HCT116 (cell line): Measurements from ENCODE around the gene SPATA12. TPM values are rescaled to one million over a fixed set of nuclear protein-coding genes. Genes with fewer than 3 reads are reported as not detected.

Experiments
- ATAC-seq: fragments of 200-7000 bp; cut with Tn5 transposase; 2 replicates; pipeline ENCODE4 v1.9.1; 2020; ENCODE audit warnings: mild to moderate bottlenecking, moderate library complexity
- BruUV-seq: library from RNA; stranded (reverse); fragments of 400-500 nt; replicated peaks from 2 replicates; lab custom pipeline; 2021; lab: Mats Ljungman, UMichigan
- CTCF ChIA-PET: fragments of 300-600 bp; sonication (Branson Sonifier 250); formaldehyde crosslinking; loops from one replicate; lab custom pipeline; 2021; ENCODE audit warnings: antibody characterized with exemption; lab: Charles Lee
- POLR2A ChIA-PET: fragments of 300-600, 350-600 bp; sonication (Branson Sonifier 250); formaldehyde crosslinking; loops from one replicate; lab custom pipeline; 2021; ENCODE audit warnings: antibody characterized with exemption; lab: Charles Lee
- RAD21 ChIA-PET, 2 experiments: fragments of 300-600 bp; sonication (Branson Sonifier 250); formaldehyde crosslinking; loops; one replicate each; lab custom pipeline; 2023; ENCODE audit warnings: low total read pairs in 2 of 2; ENCODE audit not compliant: uncharacterized antibody in 2 of 2, unreplicated experiment in 2 of 2, low non-redundant PET in 1 of 2; lab: Charles Lee
- DNase-seq: peaks from one replicate; pipeline ENCODE4 v3.0.0-alpha.2; 2010; ENCODE audit warnings: low read depth, low spot score
- H2AFZ ChIP-seq: fragments of 200-600 bp; shearing (Covaris generic), sonication (generic); 2 replicates; pipeline ENCODE4 v1.6.1; 2017; ENCODE audit warnings: low read depth, mixed run types, mixed read lengths, antibody characterized with exemption, low read length; ENCODE audit not compliant: poor library complexity, severe bottlenecking
- H3K27ac ChIP-seq: 2 replicates; pipeline ENCODE4 v1.5.1; 2012; ENCODE audit warnings: low read depth, low read length
- H3K27me3 ChIP-seq: fragments of 200-600 bp; sonication (generic); 2 replicates; pipeline ENCODE4 v1.6.1; 2016; ENCODE audit warnings: mixed run types, low read length, mixed read lengths; ENCODE audit not compliant: insufficient read depth
- H3K36me3 ChIP-seq, 2 experiments: fragments of 200-500 bp in 1 of 2; fragments of 200-600 bp in 1 of 2; sonication (Bioruptor generic) in 1 of 2; sonication (generic) in 1 of 2; 2 replicates each; pipeline versions ENCODE4 v1.5.1 to v1.6.1; 2014 to 2016; ENCODE audit warnings: low read length in 2 of 2, inconsistent platforms in 1 of 2, mixed read lengths in 1 of 2, mixed run types in 1 of 2; ENCODE audit not compliant: insufficient read depth in 2 of 2, control insufficient read depth in 1 of 2
- H3K4me1 ChIP-seq, 2 experiments: fragments of 200-600 bp in 1 of 2; sonication (generic) in 1 of 2; 2 replicates each; pipeline versions ENCODE4 v1.5.1 to v1.6.1; 2012 to 2017; ENCODE audit warnings: low read length in 2 of 2, inconsistent platforms in 1 of 2, mild to moderate bottlenecking in 1 of 2, mixed read lengths in 1 of 2, mixed run types in 1 of 2, moderate library complexity in 1 of 2; ENCODE audit not compliant: insufficient read depth in 2 of 2, control insufficient read depth in 1 of 2
- H3K4me2 ChIP-seq: fragments of 200-600 bp; sonication (generic); 2 replicates; pipeline ENCODE4 v1.6.1; 2017; ENCODE audit warnings: mixed run types, low read length, mixed read lengths
- H3K4me3 ChIP-seq, 2 experiments: fragments of 200-600 bp in 1 of 2; sonication (generic) in 1 of 2; replicated peaks in 1 of 2; 2 replicates each; pipeline ENCODE4 v1.5.1; 2011 to 2016; ENCODE audit warnings: low read length in 2 of 2, control low read depth in 1 of 2, low read depth in 1 of 2, mild to moderate bottlenecking in 1 of 2, mixed read lengths in 1 of 2, mixed run types in 1 of 2
- H3K79me2 ChIP-seq: fragments of 200-600 bp; sonication (generic); 2 replicates; pipeline ENCODE4 v1.6.1; 2017; ENCODE audit warnings: mild to moderate bottlenecking, mixed run types, low read length, moderate library complexity, mixed read lengths; ENCODE audit not compliant: insufficient read depth
- H3K9ac ChIP-seq: fragments of 200-600 bp; sonication (generic); 2 replicates; pipeline ENCODE4 v1.6.1; 2016; ENCODE audit warnings: low read length, mixed read lengths
- H3K9me2 ChIP-seq: fragments of 200-600 bp; sonication (generic), shearing (Covaris generic); 2 replicates; pipeline ENCODE4 v1.6.1; 2017; ENCODE audit warnings: mixed run types, mild to moderate bottlenecking, moderate library complexity; ENCODE audit not compliant: insufficient read depth
- H3K9me3 ChIP-seq, 2 experiments: fragments of 200-500 bp in 1 of 2; fragments of 200-600 bp in 1 of 2; sonication (Bioruptor generic) in 1 of 2; sonication (generic) in 1 of 2; 2 replicates each; pipeline ENCODE4 v1.6.1; 2014 to 2017; ENCODE audit warnings: low read length in 2 of 2, mixed read lengths in 2 of 2, inconsistent platforms in 1 of 2, low read depth in 1 of 2, mild to moderate bottlenecking in 1 of 2, mixed run types in 1 of 2, moderate library complexity in 1 of 2; ENCODE audit not compliant: control insufficient read depth in 1 of 2, insufficient read depth in 1 of 2
- H4K20me1 ChIP-seq: fragments of 200-600 bp; sonication (generic), shearing (Covaris generic); 2 replicates; pipeline ENCODE4 v1.6.1; 2017; ENCODE audit warnings: mixed run types, mild to moderate bottlenecking, moderate library complexity; ENCODE audit not compliant: insufficient read depth
- intact Hi-C: fragments of 100-400 bp; cut with micrococcal nuclease; formaldehyde crosslinking; loops from 2 replicates; pipeline ENCODE4 v1.10.0; 2022
- total RNA-seq: library from RNA; stranded (reverse); gene quantifications from one replicate; pipeline ENCODE4 v1.2.1, GENCODE V29; 2021; ENCODE audit not compliant: unreplicated experiment
- TF ChIP-seq, protein P1 (sequence below): IDR thresholded peaks from 2 replicates; pipeline ENCODE4 v1.6.1; 2012; ENCODE audit warnings: low read depth

The SPATA12 gene
- total RNA-seq, 1 experiment from 2014 or later: 0.22 TPM

DNA sequence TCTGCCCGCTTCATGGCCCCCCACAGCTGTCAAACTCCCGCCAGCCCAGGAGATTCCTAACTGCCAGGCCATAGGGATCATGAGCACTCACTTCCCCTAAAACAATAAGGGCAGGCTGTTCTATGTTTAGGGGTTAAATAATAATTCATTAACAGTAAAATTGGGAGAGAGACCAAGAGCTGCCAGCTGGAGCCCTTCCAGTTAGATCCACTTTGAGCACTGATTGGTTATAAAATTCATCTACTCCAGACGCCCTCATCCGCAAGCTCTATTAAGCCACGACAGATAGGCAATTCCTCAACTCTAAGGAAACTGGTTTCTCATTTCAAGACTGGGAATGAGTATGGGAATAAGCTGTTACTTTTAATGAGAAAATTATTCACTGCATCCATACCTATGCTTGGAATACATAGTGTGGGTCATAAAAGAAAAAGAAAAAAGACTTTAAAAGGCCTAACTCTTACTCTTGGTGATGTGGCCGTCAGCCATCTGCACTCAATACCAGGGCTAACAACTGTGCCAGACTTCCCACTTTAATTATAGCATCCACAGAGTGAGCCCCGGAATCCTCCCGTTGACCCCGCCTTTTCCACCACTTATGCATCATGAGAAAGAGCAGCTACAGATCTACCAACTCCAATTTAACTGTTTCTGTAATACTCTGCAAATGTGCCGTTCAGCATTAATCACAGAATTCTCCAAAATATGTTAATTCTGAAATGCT lies 60.1 kb downstream of the SPATA12 start:
- Histone ChIP-seq H2AFZ (no peak overlapping the region), H3K4me2 (no peak overlapping the region), H3K36me3 (no peaks in the 10 kb centered on the region), H3K27ac (no peak overlapping the region), H3K4me3 (no peak overlapping the region), H3K4me1 (no peaks in the 10 kb centered on the region)
- ChIA-PET CTCF (interaction anchor here (0.9 kb wide), 1 partner anchor 12 kb away, joined by 3 read pairs; no protein-coding TSS in a partner anchor), RAD21 (no interaction called here)
- intact Hi-C loops: no loop called here
- TF ChIP-seq, protein P1, sequence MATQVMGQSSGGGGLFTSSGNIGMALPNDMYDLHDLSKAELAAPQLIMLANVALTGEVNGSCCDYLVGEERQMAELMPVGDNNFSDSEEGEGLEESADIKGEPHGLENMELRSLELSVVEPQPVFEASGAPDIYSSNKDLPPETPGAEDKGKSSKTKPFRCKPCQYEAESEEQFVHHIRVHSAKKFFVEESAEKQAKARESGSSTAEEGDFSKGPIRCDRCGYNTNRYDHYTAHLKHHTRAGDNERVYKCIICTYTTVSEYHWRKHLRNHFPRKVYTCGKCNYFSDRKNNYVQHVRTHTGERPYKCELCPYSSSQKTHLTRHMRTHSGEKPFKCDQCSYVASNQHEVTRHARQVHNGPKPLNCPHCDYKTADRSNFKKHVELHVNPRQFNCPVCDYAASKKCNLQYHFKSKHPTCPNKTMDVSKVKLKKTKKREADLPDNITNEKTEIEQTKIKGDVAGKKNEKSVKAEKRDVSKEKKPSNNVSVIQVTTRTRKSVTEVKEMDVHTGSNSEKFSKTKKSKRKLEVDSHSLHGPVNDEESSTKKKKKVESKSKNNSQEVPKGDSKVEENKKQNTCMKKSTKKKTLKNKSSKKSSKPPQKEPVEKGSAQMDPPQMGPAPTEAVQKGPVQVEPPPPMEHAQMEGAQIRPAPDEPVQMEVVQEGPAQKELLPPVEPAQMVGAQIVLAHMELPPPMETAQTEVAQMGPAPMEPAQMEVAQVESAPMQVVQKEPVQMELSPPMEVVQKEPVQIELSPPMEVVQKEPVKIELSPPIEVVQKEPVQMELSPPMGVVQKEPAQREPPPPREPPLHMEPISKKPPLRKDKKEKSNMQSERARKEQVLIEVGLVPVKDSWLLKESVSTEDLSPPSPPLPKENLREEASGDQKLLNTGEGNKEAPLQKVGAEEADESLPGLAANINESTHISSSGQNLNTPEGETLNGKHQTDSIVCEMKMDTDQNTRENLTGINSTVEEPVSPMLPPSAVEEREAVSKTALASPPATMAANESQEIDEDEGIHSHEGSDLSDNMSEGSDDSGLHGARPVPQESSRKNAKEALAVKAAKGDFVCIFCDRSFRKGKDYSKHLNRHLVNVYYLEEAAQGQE: no peak
- TF ChIP-seq, all 23 proteins: peak for 0
- no peaks in the 10 kb centered on the region for H3K27me3 ChIP-seq
- no TSS peak for BruUV-seq
- no peaks in the 10 kb centered on the region for H3K9me2 ChIP-seq
- POLR2A ChIA-PET: no interaction called here
- DNase-seq: no peak
- no peak overlapping the region for H3K9ac ChIP-seq
- no peaks in the 10 kb centered on the region for H3K79me2 ChIP-seq
- ATAC-seq: no peak
- H3K9me3 ChIP-seq: no peaks in the 10 kb centered on the region
- no peaks in the 10 kb centered on the region for H4K20me1 ChIP-seq

Other genes starting within 250 kb of the SPATA12 start
- 12.3 TPM for gene IL17RD, start 104.7 kb downstream of the SPATA12 start, total RNA-seq
- gene HESX1, start 139.3 kb downstream of the SPATA12 start, total RNA-seq: 2.1 TPM
- gene APPL1, start 167.1 kb downstream of the SPATA12 start, total RNA-seq: 30.8 TPM
- gene ASB14, start 232.0 kb downstream of the SPATA12 start, total RNA-seq: not detected